ENCODE results near the gene OR56A1. TPM values are rescaled to one million over a fixed set of nuclear protein-coding genes. Genes with fewer than 3 reads are reported as not detected.

The OR56A1 gene
- polyA plus RNA-seq (not detected in 2 replicates), polyA minus RNA-seq (0.24 and 0.46 TPM in 2 replicates)

- H3K9me2 ChIP-seq (ENCODE audit: insufficient read depth, low read length) = no peaks in the 10 kb centered on the region
- no peak within 1 kb of the TSS for H3K4me2 ChIP-seq (ENCODE audit: low read length)
- H3F3A ChIP-seq (ENCODE audit: insufficient read depth, low read length, poor library complexity, severe bottlenecking) = no peaks in the 10 kb centered on the region
- no peak within 1 kb of the TSS for H3K9ac ChIP-seq (ENCODE audit: low read length)
- H4K20me1 ChIP-seq (ENCODE audit: insufficient read depth) = no peaks in the 10 kb centered on the region
- TF ChIP-seq EZH2 (IDR thresholded peaks at IDR 0.05; ENCODE audit: borderline replicate concordance, insufficient read depth, low read length, poor library complexity, severe bottlenecking) (no peak), MXI1 (conservative IDR thresholded peaks at IDR 0.05; ENCODE audit: poor library complexity, severe bottlenecking) (no peak), EP300 (conservative IDR thresholded peaks at IDR 0.05; ENCODE audit: poor library complexity, severe bottlenecking) (no peak), TAF1 (IDR thresholded peaks at IDR 0.05; ENCODE audit: low read depth) (no peak), POLR2AphosphoS5 (IDR thresholded peaks at IDR 0.05) (no peak), REST (IDR thresholded peaks at IDR 0.05; ENCODE audit: borderline replicate concordance) (no peak), RAD21 (conservative IDR thresholded peaks at IDR 0.05) (no peak), CTCF (IDR thresholded peaks at IDR 0.05; ENCODE audit: poor library complexity, severe bottlenecking) (no peak), SMC3 (conservative IDR thresholded peaks at IDR 0.05; ENCODE audit: poor library complexity) (no peak)
- no peak within 1 kb of the TSS for H3K27ac ChIP-seq (ENCODE audit: low read length)
- H3K27me3 ChIP-seq (ENCODE audit: insufficient read depth, low read depth, low read length) = no peaks in the 10 kb centered on the region
- no peaks in the 10 kb centered on the region for H3K79me2 ChIP-seq (replicated peaks; ENCODE audit: insufficient read depth, low read length)
- no peak within 1 kb of the TSS for H2AFZ ChIP-seq (ENCODE audit: low read depth, low read length)
- H3K4me3 ChIP-seq (ENCODE audit: low read length) = no peak within 1 kb of the TSS
- H3K36me3 ChIP-seq (ENCODE audit: insufficient read depth, low read length) = no peaks in the 10 kb centered on the region
- no peaks in the 10 kb centered on the region for H3K9me3 ChIP-seq (ENCODE audit: low read length)
Observed at GRCh38 chr11:6030708-6031405, at the start of gene OR56A1. TSS of gene OR56A1 (minus strand) at chr11:6030758. CDS start at chr11:6027692, 3,066 bp downstream.

GRCh38 chr11:6079463-6079862 is 48.9 kb upstream of the OR56A1 start:
- Histone ChIP-seq H3K4me2 (ENCODE audit: low read length) (no peak overlapping the region), H3K9me2 (ENCODE audit: insufficient read depth, low read length) (no peaks in the 10 kb centered on the region), H3K36me3 (ENCODE audit: insufficient read depth, low read length) (no peaks in the 10 kb centered on the region), H4K20me1 (ENCODE audit: insufficient read depth) (no peaks in the 10 kb centered on the region), H3F3A (ENCODE audit: insufficient read depth, low read length, poor library complexity, severe bottlenecking) (no peaks in the 10 kb centered on the region), H3K4me3 (ENCODE audit: low read length) (no peak overlapping the region), H2AFZ (ENCODE audit: low read depth, low read length) (no peak overlapping the region), H3K9ac (ENCODE audit: low read length) (no peak overlapping the region), H3K27ac (ENCODE audit: low read length) (no peak overlapping the region), H3K9me3 (ENCODE audit: low read length) (no peaks in the 10 kb centered on the region), H3K27me3 (ENCODE audit: insufficient read depth, low read depth, low read length) (no peaks in the 10 kb centered on the region), H3K79me2 (replicated peaks; ENCODE audit: insufficient read depth, low read length) (no peaks in the 10 kb centered on the region)
- TF ChIP-seq EP300 (conservative IDR thresholded peaks at IDR 0.05; ENCODE audit: poor library complexity, severe bottlenecking) (no peak), RAD21 (conservative IDR thresholded peaks at IDR 0.05) (no peak), REST (IDR thresholded peaks at IDR 0.05; ENCODE audit: borderline replicate concordance) (no peak), TAF1 (IDR thresholded peaks at IDR 0.05; ENCODE audit: low read depth) (no peak), MXI1 (conservative IDR thresholded peaks at IDR 0.05; ENCODE audit: poor library complexity, severe bottlenecking) (no peak), POLR2AphosphoS5 (IDR thresholded peaks at IDR 0.05) (no peak), EZH2 (IDR thresholded peaks at IDR 0.05; ENCODE audit: borderline replicate concordance, insufficient read depth, low read length, poor library complexity, severe bottlenecking) (no peak), SMC3 (conservative IDR thresholded peaks at IDR 0.05; ENCODE audit: poor library complexity) (no peak), CTCF (IDR thresholded peaks at IDR 0.05; ENCODE audit: poor library complexity, severe bottlenecking) (no peak)

Data from neural cell (in vitro differentiated cells).